ENCODE results near the gene KIF5B.

GRCh38 chr10:32054094-32054493, 2.1 kb downstream of the KIF5B start:
- TF ChIP-seq TAF1 (IDR thresholded peaks at IDR 0.05; ENCODE audit: low read depth, low read length), result no peak
- no peak for TF ChIP-seq POLR2A (IDR thresholded peaks at IDR 0.05; ENCODE audit: low read depth, low read length)
- TF ChIP-seq POLR2AphosphoS5 (IDR thresholded peaks at IDR 0.05; ENCODE audit: low read depth, low read length), result no peak
- no peak for TF ChIP-seq POU2F2 (IDR thresholded peaks at IDR 0.05; ENCODE audit: low read depth, low read length)
- no peak for TF ChIP-seq SPI1 (IDR thresholded peaks at IDR 0.05; ENCODE audit: low read depth, low read length)
- TF ChIP-seq PAX5 (IDR thresholded peaks at IDR 0.05; ENCODE audit: insufficient read depth, low read length, severe bottlenecking), result no peak
